ENCODE results near the gene MBTPS1.

DNA sequence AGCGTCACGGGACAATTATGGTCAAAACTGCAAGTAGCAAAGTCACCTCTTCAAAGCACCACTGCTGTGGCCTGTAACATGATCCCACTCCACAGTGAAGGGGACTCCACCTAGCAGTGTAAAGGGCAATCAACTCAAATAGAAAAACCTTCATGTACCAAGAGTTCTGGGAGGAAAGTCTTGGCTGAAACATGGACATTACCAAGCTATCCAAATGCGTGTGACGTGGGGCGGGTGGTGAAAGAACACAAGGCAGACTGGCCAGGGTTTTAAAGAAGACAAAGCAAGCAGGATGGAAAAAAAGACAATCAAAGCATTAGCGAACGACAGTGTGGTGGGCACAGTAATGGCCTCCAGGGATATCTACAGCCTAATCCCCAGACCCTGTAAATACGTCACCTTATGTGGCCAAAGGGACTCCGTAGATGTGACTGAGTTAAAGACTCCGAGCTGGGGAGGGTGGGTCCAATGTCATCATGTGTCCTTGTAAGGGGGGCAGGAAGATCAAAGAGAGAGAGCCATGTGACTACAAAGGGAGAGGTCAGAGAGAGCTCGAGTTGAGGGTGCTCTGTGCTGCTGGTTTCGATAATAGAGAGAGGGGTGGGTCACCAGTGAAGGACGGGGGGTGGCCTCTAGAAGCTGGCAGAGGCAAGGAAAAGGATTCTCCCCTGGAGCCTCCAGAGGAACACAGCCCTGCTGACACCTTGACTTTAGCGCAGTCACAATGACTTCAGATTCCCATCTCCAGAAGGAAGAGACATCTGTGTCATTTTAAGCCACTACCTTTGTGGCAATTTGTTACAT lies 22.3 kb upstream of the MBTPS1 start:
- TF ChIP-seq CTCF (conservative IDR thresholded peaks at IDR 0.05; ENCODE audit: low read length) (no peak), EZH2phosphoT487 (IDR thresholded peaks at IDR 0.05; ENCODE audit: borderline replicate concordance) (no peak)

All from Loucy (cell line).